GM18867 (cell line): Measurements from ENCODE around the gene SLIT3.
A peak's percentile ranks its signal among the peaks of the same experiment; 100 is the strongest.

ENCODE experiments used
- ATAC-seq: cut with Tn5 transposase; IDR thresholded peaks from one replicate; pipeline ENCODE4 v1.9.1; 2021; ENCODE audit warnings: mild to moderate bottlenecking, moderate library complexity; ENCODE audit not compliant: unreplicated experiment

Gene SLIT3

DNA sequence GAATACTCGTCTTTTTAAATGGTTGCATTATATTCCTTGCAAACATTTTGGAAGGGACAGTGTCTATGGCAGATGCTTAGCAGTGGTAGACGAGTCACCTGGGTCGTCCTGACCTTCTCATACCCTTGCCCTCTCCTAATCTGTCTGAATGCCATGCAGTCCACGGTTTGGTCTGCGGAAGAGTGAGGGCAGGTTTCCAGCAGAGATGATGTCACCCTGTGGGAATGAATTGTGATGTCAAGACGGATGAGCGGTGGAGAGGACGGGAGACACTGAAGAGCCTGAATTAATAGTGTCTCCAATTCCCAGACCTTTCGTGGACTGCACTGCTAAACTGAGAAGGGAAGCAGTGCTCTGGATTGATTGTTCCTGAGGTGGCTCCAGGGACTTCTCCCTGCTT lies 392.7 kb downstream of the SLIT3 start:
- ATAC-seq = no peak

DNA sequence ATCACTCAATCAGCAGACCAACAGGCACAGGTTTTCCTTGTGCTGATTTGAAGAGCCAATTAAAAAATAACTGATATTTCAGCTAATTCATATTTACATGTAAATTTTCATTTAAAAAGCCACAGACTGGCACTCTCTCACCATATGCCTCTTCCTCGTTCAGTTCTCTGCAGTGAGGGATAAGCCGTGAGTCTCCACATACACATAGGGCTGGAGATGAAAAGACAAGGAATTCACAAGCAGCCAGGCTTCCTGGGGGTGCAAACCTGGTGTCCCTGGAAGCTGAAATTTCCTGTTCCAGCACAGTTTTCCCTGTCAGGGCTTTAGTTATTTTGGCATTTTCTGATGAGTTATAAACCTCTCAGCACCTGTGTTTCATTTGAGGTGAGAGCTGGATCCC lies 397.9 kb downstream of the SLIT3 start:
- ATAC-seq = no peak

DNA sequence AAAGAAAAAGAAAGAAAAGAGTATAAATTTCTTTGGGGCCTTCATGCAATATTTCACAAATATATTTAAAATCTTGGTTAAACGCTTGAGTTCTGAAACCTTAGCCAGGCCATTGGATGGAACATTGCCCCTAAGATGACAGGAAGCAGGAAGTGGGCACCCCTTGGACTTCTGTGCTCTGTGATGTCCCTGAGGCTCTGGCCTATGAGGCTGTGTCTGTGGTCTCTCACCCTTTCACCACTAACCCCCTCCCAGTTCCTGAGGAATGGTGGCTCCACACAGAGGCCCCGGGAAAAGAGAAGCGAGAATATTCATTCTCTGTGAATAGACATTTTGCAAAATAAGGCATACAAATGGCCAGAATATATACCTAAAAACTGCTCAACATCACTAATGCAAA lies 401.3 kb downstream of the SLIT3 start:
- ATAC-seq = no peak

DNA sequence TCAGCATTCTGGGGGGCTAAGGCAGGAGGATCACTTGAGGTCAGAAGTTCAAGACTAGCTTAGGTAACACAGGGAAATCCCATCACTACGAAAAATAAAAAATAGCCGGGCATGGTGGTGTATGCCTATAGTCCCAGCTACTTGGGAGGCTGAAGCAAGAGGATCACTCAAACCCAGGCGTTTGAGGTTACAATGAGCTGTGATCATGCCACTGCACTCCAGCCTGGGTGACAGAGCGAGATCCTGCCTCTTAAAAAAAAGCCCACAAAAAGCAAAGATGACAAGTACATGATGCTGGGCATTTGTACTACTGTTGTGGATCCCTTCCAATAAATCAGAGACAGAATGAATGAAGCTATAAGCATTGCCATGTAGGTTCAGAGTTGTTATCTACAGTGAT lies 401.7 kb downstream of the SLIT3 start:
- ATAC-seq = no peak

DNA sequence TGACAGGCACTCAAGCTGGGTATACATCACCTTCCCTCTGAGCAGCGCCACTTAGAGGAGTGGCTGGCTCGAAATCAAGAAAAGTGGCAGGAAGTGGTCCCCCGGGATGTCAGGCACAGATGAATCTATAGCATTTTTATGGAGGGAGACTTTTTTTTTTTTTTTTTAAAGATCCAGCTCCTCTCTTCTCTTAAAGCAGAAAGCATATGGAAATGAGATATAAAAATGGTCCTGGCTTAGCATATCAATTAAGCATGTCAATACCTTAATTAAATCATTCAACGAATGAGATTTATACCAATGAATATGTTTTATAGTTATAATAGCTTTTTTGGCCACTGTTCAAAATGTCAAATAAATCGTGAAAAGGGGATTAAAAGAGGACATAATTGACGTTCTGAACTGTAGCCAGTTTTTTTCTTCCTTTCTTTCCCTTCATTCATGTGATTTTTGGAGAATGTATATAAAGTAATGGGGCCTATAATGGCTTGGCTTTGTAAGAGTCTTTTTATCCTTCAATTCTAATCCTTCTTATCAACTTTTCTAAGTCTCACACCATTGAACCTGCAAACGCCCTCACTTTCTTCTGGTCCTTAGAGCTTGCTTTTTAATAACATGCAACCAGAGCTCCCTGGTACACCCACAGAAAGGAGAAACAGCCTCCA lies 402.6 kb downstream of the SLIT3 start:
- no peak for ATAC-seq

DNA sequence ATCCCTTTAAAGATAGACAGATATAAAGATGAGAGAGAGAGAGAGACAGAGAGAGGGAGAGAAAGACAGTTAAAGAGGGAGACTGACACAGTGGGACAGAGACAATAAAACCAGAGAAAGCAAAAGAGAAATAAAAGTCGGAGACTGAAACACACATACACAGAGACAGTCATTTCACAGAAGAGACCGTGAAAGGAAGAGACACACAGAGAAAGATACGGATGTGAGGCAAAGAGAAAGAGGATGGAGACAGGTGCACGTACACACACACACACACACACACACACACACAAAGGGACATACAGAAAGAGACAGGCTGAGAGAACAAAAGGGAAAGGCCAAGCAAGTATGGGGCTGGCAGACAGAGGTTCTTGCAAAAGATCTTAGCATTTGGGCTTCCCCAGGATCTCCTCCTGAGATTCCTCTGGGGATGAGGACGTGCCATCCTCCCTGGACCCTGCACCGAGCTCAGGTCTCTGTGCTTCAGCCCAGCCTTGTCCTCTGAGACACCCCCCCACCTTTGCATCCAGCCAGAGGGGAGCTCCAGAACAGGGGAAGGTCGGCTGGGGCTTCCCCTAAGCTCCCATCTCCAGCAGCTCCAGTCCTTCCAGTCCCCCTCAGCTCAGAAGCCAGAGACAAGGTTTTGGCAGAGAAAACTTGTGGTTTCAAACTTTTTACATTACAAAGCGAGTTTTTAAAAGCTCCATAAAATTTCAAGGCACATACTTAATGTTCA lies 403.4 kb downstream of the SLIT3 start:
- no peak for ATAC-seq

DNA sequence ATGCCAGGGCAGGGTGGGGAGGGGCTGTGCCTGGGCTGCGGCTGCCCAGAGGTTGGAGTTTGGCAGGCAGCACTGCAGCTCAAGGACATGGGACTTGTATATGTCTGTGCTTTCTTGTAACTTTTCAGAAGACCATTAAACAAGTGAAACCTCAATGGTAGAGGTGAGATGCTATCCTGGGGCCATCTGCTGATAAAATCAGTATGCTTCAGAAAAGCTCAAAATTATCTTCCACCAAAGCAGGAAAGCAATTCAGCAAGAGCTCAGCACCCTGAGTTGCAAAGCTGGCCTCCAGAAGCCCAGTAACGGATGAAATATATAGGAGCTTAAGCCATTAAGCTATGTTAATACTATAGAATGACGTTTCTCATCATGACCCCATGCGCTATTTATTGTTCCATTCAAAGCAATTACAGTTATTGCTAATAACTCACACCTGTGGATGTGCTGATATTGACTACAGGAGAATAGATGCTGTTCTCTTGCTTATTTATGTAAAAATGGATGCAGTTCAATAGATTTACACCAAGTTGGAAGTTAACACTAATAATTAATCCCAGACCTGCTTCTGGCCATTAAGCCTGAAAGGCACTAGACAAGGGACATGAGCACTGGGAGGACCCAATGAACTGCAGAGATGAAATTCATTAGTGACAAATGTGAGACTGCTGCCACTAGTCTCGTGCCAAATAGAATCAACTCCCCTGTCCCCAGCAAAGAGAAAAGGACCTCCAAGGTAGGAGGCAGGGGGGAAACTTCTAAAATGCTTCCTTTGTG lies 405.5 kb downstream of the SLIT3 start:
- ATAC-seq = no peak

DNA sequence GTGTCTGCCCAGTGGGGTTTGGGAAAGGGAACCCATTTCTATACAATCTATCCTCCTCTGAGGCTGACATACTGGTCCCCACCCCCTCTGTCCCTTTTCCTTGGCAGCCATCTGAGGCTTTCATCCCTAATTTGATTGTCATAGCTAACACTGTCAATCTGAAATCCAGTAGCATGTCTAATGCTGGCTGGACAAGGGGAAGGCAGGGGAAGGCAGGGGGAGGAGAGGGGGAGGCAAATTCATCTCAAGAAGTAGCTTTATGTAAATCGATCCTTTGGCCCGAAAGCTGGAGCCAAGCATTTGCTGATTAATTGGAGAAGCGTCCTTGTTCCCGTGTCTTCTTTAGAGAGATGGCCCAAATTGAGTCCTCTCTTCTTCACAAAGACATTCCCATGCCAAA lies 407.7 kb downstream of the SLIT3 start:
- ATAC-seq = no peak

DNA sequence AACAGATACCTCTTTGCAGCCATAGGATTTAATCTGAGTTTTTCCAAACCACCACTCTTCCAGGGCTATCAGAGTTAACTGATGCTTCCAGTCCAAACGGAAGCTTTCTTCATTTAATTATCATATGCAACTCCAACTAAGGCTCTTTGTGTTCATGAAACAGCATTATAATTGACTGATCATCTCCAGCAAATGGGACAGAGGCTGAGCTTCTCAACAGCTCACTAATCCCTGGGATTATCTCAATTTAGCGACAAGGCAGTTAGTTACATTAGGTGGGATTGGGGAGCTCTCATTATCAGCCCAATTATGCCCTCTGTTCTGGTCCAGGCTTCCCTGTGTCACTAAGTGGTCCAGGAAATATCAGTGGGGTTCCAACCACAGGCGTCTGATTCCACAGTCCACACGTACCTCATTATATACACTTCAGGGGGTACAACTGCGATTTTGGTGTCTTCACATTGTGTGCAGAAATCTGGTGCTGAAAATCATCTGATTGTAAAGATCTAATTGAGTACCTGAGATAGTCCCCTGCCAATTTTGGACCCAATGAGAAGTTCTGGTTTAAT lies 408.2 kb downstream of the SLIT3 start:
- ATAC-seq = no peak

DNA sequence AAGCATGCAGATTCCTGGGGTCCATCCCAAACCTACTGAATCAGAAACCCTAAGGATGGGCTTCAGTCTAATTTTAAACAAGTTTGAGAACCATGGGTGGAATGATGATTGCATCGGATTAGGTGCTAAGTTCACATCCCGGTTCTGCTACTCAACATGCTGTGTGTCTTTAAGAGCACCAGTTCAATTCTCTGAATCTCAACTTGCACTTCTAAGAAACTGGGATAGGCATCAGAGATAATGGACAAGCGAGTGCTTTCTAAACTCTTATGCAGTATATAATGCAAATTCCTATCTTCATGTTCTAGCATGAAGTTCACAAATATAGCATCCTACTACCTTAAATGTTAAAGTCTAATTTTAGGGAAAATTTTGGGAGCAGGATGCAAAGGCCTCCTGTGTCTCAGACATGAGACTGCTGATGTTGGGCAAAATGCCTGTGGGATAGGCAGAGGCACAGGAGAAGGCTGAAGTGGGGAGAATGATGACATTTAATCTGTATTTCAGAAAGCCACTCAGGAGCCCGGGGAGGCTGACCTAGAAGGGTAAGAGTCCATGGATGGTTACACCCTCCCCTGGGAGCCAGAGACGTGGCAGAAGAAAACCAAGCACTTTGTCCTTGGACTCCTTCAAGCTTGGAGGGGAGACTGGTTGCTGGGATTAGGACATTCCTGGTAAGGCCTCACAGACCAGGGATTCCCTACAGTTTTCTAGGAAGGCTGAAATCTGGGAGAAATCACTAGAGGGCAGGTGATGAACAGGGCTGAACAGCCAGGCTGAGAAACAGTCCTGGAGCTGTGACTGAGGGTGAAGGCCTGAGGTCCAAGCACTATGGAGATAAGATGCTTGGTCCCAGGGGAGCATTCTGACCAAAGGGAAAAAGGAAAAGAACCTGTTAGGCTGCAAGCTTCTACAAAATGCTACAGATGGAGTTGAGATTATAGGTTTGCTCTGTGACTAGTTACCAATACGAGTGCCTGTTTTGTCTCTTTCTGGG lies 409.8 kb downstream of the SLIT3 start:
- ATAC-seq = no peak

DNA sequence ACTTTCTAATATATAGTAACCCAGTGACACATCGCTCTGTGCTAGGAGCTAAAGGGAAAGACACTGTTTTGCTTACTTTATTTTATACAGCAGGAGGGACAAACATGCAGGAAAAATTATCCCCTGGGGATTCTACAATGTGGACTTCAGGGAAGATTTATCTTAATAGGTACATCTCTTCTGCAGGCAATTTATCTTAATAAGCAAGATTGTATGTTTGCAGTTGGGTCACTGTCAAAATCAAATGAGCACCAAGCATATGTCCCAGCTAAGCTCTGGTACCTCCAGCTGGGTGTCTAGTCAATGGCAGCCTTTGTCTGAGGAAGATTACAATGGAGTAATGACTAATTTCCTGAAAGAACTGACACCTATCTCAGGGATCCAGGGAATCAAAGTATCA lies 411.9 kb downstream of the SLIT3 start:
- no peak for ATAC-seq

DNA sequence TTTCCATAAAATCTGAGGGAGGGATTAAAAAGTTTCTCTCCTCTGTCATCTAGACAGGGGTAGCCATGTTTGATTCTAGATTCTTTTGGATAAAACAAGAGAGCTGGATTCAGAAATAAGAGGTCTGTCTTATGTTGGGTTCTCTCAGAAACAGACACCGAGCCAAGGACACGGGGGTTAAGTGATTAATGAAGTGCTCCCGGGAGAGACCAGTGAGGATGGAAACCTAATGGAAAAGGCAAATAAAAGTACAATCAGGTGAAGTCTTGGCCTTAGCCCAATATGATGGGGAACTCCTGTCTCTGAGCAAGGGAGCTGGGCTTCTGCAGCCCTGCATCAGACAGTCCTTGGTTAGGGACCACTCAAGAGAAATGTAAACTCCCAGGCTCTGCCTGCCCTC lies 413.0 kb downstream of the SLIT3 start:
- ATAC-seq = no peak

DNA sequence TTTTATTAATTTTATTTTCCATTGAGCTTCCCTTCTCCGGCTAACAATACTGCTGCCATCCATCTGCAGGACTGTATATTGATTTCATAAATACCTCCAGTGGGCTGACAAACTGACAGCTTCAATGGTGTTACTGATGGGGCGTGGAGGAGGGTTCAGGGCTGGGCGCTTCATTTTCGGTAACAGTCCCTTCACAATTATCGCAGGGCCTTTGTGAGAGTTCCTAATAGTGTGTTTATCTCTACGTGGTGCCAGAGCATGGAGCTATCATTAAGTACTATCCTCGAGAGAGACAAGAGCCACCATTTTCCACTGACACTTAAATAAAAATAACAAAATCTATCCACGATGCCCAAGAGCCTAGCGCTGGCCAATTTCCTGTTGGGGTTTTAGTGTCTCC lies 414.8 kb downstream of the SLIT3 start:
- no peak for ATAC-seq

DNA sequence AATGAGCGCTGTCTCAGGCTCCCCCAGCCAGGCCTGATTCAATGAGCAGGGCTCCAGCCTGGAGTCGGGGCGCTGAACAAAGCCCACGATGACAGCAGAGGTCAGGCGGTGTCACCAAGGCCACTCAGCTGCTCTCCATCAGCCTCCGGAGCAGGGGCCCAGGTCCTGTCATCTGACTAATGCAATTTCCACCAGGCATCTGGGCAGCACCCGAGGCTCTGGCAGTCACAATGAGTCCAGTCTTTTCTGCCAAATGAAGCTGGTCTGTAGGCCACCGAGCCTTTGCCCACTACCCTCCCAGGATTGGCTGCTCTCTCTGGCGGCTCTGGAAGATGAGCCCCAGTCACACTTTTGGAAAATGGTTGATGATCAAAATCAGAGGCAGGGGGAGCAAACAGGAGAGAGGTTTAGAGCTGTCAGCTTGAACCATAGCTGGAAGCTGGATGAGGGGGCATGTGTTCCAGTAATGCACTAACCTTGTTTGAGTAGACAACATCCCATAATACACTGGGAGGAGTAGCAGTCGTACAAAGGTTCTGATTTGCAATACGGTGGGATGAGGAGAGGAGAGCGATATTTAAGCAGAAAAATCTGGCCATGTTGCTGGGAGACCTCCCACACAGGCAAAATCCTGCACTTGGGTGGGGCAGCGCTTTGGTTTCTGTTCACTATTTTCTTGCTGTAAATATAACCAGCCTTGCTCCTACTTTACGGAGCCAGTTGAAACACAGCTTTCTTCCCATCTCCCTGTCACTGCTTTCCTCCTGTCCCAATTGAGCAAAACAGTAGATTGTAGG lies 415.4 kb downstream of the SLIT3 start:
- no peak for ATAC-seq

DNA sequence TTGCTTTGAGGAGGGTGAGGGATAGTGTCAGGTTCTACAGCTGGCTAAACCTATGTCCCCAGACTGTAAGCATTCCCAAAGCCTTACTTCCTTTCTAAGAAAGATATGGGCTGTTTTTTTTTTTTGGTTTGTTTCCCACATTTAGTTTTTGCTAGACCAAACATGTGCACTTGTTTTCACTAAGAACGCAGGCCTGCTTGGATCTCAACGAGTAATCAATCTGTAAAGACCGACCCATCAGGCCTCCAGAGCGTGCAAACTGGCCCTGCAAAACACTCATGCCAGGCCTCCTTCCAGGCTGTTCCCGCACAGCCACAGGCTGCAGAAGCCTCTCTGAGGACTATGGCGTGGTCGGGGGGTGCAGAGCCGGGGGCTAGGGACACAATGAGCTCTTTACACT lies 416.9 kb downstream of the SLIT3 start:
- ATAC-seq = no peak

DNA sequence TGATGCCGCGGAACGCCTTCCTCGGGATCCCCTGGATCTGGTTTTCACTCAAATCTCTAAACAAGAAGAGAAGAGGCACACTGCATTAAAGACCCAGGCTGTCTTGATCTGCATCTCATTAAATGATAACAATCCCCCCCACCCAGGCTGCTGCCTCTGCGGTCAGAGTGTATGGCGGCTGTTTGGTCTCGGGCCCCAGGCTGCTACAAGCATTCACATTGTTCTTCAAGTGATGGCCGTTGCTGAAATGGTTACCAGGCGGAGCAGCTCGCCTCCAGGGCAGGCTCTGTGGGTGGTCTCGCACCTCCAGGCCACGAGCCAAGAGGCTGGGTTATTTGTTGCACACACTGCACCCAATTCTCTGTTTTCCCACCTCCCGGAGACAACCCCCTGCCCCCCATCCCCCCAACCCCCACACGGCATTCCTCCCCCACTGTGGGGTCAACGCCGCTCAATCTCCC lies 417.6 kb downstream of the SLIT3 start:
- no peak for ATAC-seq

DNA sequence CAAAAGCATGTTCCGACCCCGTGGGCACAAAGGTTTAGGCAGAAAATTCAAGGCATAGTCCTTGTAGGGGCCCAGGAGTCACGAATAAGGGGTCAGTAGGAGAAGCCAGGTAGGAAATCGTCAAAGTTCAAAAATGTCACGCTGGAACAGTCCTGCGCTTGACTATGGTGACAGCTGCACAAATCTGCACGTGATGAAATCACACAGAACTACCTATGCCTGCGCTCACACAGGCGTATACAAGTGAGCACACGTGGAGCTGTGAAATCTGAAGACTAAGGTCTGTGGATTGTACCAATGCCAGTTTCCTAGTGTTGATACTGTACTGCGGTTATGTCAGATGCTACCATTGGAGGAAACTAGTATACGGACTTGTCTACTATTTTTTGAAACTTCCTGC lies 418.7 kb downstream of the SLIT3 start:
- ATAC-seq = no peak

DNA sequence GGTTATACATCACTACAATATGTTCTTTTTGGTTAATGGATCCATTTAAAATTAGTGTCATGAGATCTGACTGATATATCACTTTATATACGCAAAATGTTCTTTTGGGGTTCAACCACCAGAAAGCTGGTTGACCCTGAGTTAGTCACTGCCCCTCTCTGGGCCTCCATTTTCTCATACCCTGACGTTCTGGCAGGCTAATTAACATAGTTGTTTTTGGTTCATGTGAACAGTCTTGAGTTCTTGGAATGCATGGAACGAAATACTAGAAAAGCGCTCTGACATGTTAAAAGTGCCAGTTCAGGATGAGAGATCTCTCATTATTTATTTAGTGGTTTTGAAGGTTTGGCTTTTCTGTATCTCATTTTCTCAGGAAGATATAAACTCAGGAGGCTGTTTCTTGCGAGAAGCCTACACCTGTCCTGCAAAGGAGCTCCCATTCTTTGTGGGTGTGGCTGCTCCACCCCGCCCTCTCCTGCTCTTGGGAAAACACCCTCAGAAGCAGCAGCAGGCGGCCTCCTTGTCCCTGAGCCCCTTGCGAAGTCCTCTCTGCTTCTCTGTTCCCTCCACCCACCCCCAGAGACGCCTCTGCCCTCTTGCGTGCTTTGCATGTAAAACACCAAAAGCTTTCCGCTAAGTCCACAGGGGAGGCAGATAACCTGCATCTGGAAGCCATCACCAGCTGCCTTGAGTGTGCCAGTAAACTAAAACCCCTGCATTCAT lies 419.4 kb downstream of the SLIT3 start:
- no peak for ATAC-seq

DNA sequence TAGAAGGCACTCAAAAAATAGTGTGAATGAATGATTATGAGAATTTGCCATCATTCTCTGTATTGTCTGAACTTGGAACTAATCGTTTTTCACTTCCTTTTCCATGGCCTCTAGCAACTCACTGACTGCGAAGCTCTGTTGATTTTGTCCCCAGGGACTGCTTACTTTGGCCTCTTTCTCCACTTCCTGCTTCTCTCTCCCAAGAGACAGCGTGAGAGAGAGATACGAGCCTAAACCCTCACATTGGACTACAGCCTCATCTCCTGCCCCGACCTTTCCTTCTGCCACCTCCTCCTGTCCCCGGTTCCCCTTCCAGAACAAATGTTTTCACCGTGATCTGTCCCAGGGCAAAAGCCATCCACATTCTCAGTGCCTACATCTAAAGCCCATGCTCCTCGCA lies 421.0 kb downstream of the SLIT3 start:
- ATAC-seq = peak; percentile 86
